GM18511 (cell line): ENCODE data around the gene COL4A6.

Source experiments
- ATAC-seq: cut with Tn5 transposase; IDR thresholded peaks from one replicate; pipeline ENCODE4 v1.9.1; 2021; ENCODE audit warnings: mild to moderate bottlenecking, moderate library complexity; ENCODE audit not compliant: unreplicated experiment

The COL4A6 gene

GRCh38 chrX:108219949-108220601 lies 218.1 kb downstream of the COL4A6 start:
- ATAC-seq = no peak

DNA sequence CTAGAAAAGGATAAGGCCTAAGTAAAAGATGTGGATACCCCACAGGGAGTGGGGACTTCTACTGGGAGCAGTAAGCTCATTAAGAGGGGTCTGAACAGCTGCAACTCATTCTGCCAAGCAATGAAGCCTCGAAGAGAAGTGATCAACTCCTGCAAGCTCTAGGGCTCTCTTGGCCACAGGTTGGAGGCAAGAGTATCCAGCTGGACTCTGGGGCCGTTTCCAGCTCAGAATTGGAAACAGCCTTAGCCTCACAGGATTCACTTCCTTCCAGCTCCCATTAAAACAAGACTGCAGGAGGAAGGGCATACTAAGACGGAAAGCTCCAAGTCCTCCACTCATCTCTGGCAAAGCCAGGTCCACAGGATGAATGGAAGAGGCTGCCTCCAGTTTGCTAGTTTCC lies 220.3 kb downstream of the COL4A6 start:
- no peak for ATAC-seq

DNA sequence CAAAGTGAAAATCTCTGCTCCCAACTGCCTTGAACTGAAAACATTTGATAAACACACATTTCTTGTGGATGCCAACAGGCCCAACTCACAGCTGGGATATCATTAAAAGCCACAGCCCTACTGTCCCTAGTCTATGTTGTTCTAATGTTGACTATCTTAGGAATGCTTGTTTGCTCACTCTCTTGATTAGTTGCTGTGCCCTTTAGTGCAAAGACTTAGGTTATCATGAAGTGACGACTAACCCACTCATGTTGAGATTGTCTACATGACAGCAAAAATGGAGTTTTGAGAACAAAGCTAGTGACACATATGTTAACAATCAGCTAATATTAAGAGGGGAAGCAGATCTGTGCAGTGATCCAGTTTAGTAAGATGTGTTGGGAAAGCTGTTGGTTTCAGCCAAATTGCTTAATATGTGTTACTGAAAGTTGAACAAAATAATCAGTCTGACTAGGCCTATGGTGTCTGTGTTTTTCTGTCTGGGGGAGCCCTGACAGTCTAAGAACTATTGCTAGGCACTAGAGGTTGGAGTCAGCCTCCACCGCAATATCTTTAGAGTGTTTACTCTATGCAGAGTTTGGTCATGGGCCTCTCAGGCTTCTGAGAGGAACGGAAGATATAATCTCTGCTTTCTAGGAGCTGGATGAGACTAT lies 221.2 kb downstream of the COL4A6 start:
- no peak for ATAC-seq

GRCh38 chrX:108216405-108216804 lies 221.8 kb downstream of the COL4A6 start:
- no peak for ATAC-seq

DNA sequence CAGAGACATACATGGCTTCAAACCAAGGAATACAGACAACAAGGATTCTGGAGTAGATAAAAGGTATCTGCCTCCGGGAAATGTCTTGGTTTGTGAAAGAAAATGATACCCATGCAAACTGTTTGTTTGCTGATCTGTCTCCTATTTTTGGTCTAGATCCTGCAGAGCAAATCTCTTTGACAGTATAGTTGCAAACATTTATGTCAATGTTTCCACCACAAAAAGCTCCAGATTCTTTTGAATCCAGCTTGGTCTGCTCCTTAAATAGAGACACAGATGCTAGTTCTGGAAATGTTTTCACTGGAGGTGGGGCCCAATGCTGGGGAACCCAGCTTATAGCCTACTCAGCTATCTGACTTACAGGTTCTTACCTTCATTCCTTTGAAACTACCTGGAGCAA lies 226.9 kb downstream of the COL4A6 start:
- no peak for ATAC-seq

DNA sequence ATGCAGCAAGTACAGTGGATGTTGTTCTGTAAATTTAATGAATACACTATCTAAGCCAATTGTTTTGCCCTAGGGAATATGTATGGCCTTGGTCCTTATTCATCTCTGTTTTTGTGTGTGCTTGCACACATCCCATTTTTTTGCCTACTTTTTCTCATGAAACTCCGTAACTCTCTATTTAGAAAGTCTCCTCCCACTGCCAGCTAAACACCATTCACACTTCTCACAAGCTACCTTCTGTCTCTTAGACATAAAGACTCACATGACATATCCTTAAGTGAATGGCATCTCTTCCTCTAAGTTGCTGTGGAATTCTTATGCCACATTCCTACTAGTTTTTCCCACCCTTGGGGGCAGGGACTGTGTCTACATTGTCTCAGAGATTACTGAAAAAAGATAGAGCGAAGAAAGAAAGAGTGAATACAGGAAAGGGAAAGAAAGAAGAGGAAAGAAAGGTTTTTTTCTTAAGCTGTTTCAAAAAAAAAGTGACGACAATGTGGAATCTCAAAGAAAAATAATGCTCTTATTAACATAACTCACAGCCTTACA lies 229.1 kb downstream of the COL4A6 start:
- no peak for ATAC-seq

- ATAC-seq = no peak
These were observed 234.7 kb downstream of the COL4A6 start for GRCh38 chrX:108203540-108203939.

GRCh38 chrX:108199691-108200090 lies 238.5 kb downstream of the COL4A6 start:
- ATAC-seq = peak; percentile 64

DNA sequence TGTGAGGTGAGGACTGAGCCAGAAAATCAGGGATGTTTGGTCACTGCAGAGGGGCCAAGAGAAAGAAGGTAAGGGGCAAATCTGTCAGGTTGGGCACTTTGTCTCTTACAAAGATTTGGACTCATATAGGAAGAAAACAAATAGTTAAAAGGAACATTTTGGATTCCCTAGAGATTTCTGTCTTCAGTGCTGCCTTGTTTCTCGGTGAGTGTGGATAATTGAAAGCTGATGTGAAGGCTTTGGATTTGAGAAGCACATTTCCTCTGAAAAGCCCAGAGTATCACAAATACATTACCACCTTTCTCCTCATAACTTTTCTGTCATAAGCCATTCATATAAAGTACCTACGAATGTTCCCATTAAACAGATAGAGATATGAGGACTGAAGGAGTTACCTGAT lies 239.2 kb downstream of the COL4A6 start:
- ATAC-seq = no peak

DNA sequence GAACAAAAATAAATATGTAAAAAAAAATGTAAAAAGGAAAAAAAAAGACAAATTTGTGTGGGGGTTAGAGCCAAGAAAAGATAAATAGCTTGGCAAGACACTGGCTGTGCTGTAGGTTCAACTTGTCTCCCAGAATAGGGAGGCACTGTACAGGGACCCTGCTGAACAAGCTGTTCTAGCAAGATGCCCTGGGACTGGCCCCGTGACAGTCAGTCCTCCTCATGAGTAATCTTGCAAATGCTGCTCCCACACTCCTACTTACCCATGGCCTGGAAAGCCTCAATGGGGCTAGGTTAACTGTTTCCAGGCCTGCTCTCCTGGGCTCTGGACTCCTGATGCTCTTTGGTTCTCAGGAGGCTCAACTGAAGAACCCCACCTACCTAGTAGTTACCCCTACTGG lies 239.8 kb downstream of the COL4A6 start:
- no peak for ATAC-seq

GRCh38 chrX:108186811-108187210 lies 251.4 kb downstream of the COL4A6 start:
- ATAC-seq = no peak

GRCh38 chrX:108178143-108178498 lies 260.1 kb downstream of the COL4A6 start:
- ATAC-seq = no peak

GRCh38 chrX:108177351-108178142 lies 260.7 kb downstream of the COL4A6 start:
- ATAC-seq = no peak

- ATAC-seq = no peak
These were observed 264.3 kb downstream of the COL4A6 start for GRCh38 chrX:108173874-108174273.

GRCh38 chrX:108171671-108172070 lies 266.6 kb downstream of the COL4A6 start:
- ATAC-seq = no peak

DNA sequence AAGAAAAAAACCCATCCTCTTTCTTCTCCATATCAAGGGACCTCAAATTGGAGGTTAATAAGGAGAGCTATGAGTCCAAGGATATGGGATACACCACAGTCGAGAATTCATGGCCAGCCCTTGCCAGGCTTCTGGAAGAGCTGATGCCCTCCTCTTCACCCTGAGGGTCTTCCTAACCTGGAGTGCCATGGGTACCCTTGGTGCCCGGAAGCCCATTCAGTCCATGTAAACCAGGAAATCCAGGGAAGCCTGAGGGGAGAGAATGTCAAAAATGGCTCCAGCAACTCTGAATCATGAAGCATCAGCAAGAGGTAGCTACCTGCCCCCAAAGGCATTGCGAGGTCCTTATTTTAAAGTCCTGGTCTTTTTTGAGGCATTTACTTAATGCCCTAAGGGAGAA lies 268.5 kb downstream of the COL4A6 start:
- no peak for ATAC-seq

GRCh38 chrX:108168961-108169740 lies 269.1 kb downstream of the COL4A6 start:
- no peak for ATAC-seq

GRCh38 chrX:108167211-108167872 lies 270.9 kb downstream of the COL4A6 start:
- ATAC-seq = no peak

- ATAC-seq = no peak
These were observed 272.7 kb downstream of the COL4A6 start for GRCh38 chrX:108165383-108166111.
